AG09319 (cell line): ENCODE results near the gene NPTX2.

Experiments used
- DNase-seq: peaks from one replicate; pipeline ENCODE4 v3.0.0-alpha.2; 2010; ENCODE audit warnings: low read depth; ENCODE audit errors: extremely low read depth
- CTCF ChIP-seq: IDR thresholded peaks from 2 replicates; pipeline ENCODE4 v1.5.1; 2011; ENCODE audit warnings: low read depth, mild to moderate bottlenecking, inconsistent platforms, low read length, moderate library complexity

Gene NPTX2

GRCh38 chr7:98656899-98657298 lies 39.8 kb downstream of the NPTX2 start:
- no peak for TF ChIP-seq CTCF
- DNase-seq = no peak

GRCh38 chr7:98657736-98658135 lies 40.7 kb downstream of the NPTX2 start:
- TF ChIP-seq CTCF = no peak
- DNase-seq = no peak

GRCh38 chr7:98659756-98660155 lies 42.7 kb downstream of the NPTX2 start:
- DNase-seq = no peak
- TF ChIP-seq CTCF = no peak

GRCh38 chr7:98661607-98662006 lies 44.5 kb downstream of the NPTX2 start:
- DNase-seq = no peak
- no peak for TF ChIP-seq CTCF

- no peak for TF ChIP-seq CTCF
- no peak for DNase-seq
These were observed 45.2 kb downstream of the NPTX2 start for GRCh38 chr7:98662289-98662688.

GRCh38 chr7:98664882-98665281 lies 47.8 kb downstream of the NPTX2 start:
- no peak for TF ChIP-seq CTCF
- no peak for DNase-seq

- DNase-seq = no peak
- no peak for TF ChIP-seq CTCF
These were observed 51.2 kb downstream of the NPTX2 start for GRCh38 chr7:98668255-98668654.
